HG02678 (cell line): Measurements from ENCODE around the gene TMF1.
A peak's percentile ranks its signal among the peaks of the same experiment; 100 is the strongest.

Source experiments
- ATAC-seq: cut with Tn5 transposase; IDR thresholded peaks from one replicate; pipeline ENCODE4 v1.9.1; 2021; ENCODE audit warnings: mild to moderate bottlenecking, moderate library complexity; ENCODE audit not compliant: unreplicated experiment

The TMF1 gene

GRCh38 chr3:68985146-68985790, 66.9 kb downstream of the TMF1 start:
- ATAC-seq = no peak

GRCh38 chr3:68984011-68984530, 68.1 kb downstream of the TMF1 start:
- no peak for ATAC-seq

DNA sequence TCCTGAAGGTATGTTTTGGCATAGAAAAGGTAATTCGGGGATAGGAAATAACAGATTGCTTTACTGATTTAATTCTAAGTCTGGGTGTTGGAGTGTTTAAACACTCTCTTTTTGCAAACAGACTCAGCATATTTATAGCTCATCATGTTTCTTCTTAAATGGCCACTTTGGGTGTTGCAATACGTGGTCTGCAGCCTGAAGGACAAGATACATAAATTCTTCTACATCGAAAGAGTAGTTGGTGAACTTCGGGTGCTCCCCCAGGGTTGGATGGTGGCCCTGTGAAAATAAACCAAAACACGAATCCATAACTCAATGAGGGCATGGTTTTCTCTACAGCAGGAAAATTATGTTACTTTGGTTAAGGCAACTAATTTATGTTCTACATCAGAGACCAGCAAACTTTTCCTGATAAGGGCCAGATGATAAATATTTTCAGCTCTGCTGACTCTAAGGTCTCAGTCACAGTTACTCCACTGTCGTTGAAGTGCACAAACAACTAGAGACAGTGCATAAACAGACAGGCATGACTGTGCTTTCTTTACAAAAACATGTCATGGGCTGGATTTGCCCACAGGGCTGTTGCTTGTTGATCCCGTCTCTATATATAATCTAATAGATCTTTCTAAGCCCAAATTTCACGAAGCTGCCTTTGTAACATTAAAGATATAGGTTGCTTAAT, 74.5 kb downstream of the TMF1 start:
- ATAC-seq = no peak

DNA sequence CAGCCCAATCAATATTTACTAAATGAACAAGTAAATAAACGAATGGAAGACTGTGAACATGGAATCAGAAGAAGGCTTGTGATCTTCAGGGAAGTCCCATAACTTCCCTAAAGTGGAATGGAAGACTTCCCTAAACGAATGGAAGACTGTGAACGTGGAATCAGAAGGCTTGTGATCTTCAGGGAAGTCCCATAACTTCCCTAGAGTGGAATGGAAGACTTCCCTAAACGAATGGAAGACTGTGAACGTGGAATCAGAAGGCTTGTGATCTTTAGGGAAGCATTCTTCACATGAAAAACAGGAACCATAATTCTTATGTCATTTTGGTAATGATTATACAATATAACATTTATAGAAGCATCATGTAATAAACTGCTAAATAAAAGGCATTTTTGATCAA, 77.4 kb downstream of the TMF1 start:
- ATAC-seq = no peak

GRCh38 chr3:68973639-68974038, 78.5 kb downstream of the TMF1 start:
- ATAC-seq = no peak

- ATAC-seq = peak; percentile 82
Observed at GRCh38 chr3:68972358-68972979, 79.7 kb downstream of the TMF1 start.
